DOHH2 (cell line): ENCODE measurements around the gene CREB3L2.
"Not testable (repeated sequence)": the region's sequence is repeated elsewhere in the genome, so short reads cannot be mapped to it uniquely, and the experiment has no call there.

ENCODE experiments used
- H3F3A ChIP-seq: fragments of 200-600 bp; sonication (generic), shearing (Covaris generic); 2 replicates; pipeline ENCODE4 v1.6.0; 2016; ENCODE audit warnings: antibody characterized with exemption, mild to moderate bottlenecking; ENCODE audit not compliant: control insufficient read depth, insufficient read depth
- H3K27ac ChIP-seq: fragments of 200-600 bp; sonication (generic); 2 replicates; pipeline ENCODE4 v1.5.1; 2014; ENCODE audit warnings: low read depth, mild to moderate bottlenecking, low read length, moderate library complexity
- H3K27me3 ChIP-seq: fragments of 200-600 bp; sonication (generic); 2 replicates; pipeline ENCODE4 v1.6.1; 2014; ENCODE audit warnings: mild to moderate bottlenecking, low read length, mixed read lengths; ENCODE audit not compliant: control insufficient read depth
- H3K36me3 ChIP-seq: fragments of 200-600 bp; sonication (generic); 2 replicates; pipeline ENCODE4 v1.6.1; 2014; ENCODE audit warnings: mild to moderate bottlenecking, low read length, moderate library complexity, mixed read lengths; ENCODE audit not compliant: control insufficient read depth
- H3K4me1 ChIP-seq: fragments of 200-600 bp; sonication (generic); 2 replicates; pipeline ENCODE4 v1.6.1; 2014; ENCODE audit warnings: mild to moderate bottlenecking, low read length, mixed read lengths; ENCODE audit not compliant: control insufficient read depth
- H3K4me2 ChIP-seq: fragments of 200-600 bp; sonication (generic); 2 replicates; pipeline ENCODE4 v1.6.0; 2014; ENCODE audit warnings: mild to moderate bottlenecking, low read length, moderate library complexity
- H3K4me3 ChIP-seq: fragments of 200-600 bp; sonication (generic); 2 replicates; pipeline ENCODE4 v1.5.1; 2014; ENCODE audit warnings: mild to moderate bottlenecking, low read length, mixed read lengths
- H3K79me2 ChIP-seq: fragments of 200-600 bp; sonication (generic); 2 replicates; pipeline ENCODE4 v1.6.1; 2014; ENCODE audit warnings: mild to moderate bottlenecking, low read length, mixed read lengths; ENCODE audit not compliant: control insufficient read depth
- H3K9me2 ChIP-seq: fragments of 200-600 bp; sonication (generic); replicated peaks from 2 replicates; pipeline ENCODE4 v1.6.1; 2014; ENCODE audit warnings: mild to moderate bottlenecking, low read length, mixed read lengths; ENCODE audit not compliant: control insufficient read depth
- H3K9me3 ChIP-seq: fragments of 200-600 bp; sonication (generic); 2 replicates; pipeline ENCODE4 v1.6.1; 2014; ENCODE audit warnings: antibody characterized with exemption, low read length, mixed read lengths; ENCODE audit not compliant: control insufficient read depth, insufficient read depth
- H4K20me1 ChIP-seq: fragments of 200-600 bp; sonication (generic); 2 replicates; pipeline ENCODE4 v1.6.0; 2014; ENCODE audit warnings: low read depth, mild to moderate bottlenecking, antibody characterized with exemption, low read length, moderate library complexity; ENCODE audit not compliant: control insufficient read depth, insufficient read depth
- EZH2phosphoT487 ChIP-seq: fragments of 200-600 bp; sonication (generic); IDR thresholded peaks from 2 replicates; pipeline ENCODE4 v1.6.1; 2017; ENCODE audit warnings: borderline replicate concordance, mild to moderate bottlenecking, antibody characterized with exemption, low read length, moderate library complexity, mixed read lengths
- TF ChIP-seq, protein P1 (sequence below): fragments of 200-600 bp; sonication (generic); IDR thresholded peaks from one replicate; pipeline ENCODE4 v1.5.1; 2014; ENCODE audit warnings: antibody characterized with exemption, mild to moderate bottlenecking, low read depth, low read length; ENCODE audit not compliant: poor library complexity, severe bottlenecking

The CREB3L2 gene

DNA sequence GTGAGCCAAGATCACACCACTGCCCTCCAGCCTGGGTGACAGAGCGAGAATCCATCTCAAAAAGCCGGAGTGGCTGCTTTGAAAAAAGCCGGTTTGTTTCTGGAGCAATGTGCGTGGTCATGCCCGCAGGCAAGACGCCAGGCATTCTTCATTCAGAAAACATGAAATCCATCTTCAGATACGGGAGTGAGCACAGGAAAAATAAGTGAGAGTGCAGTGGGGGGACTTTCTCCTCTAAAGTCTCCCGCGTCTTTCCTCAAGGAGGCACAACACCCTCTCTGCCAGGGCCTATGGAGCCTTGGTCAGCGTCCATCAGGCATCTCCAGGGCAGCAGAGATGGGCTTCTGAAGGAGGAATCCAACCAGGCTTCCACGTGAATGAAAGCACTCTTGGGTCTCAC lies 92.8 kb downstream of the CREB3L2 start:
- Histone ChIP-seq H3K27me3 (no peaks in the 10 kb centered on the region), H3K4me3 (no peak overlapping the region), H3K36me3 (no peaks in the 10 kb centered on the region), H3K4me1 (no peaks in the 10 kb centered on the region), H3K9me2 (no peaks in the 10 kb centered on the region), H3K4me2 (no peak overlapping the region), H3K9me3 (no peaks in the 10 kb centered on the region), H3F3A (no peaks in the 10 kb centered on the region), H3K79me2 (no peaks in the 10 kb centered on the region), H3K27ac (no peak overlapping the region), H4K20me1 (no peaks in the 10 kb centered on the region)
- TF ChIP-seq EZH2phosphoT487, result no peak
- TF ChIP-seq, protein P1, sequence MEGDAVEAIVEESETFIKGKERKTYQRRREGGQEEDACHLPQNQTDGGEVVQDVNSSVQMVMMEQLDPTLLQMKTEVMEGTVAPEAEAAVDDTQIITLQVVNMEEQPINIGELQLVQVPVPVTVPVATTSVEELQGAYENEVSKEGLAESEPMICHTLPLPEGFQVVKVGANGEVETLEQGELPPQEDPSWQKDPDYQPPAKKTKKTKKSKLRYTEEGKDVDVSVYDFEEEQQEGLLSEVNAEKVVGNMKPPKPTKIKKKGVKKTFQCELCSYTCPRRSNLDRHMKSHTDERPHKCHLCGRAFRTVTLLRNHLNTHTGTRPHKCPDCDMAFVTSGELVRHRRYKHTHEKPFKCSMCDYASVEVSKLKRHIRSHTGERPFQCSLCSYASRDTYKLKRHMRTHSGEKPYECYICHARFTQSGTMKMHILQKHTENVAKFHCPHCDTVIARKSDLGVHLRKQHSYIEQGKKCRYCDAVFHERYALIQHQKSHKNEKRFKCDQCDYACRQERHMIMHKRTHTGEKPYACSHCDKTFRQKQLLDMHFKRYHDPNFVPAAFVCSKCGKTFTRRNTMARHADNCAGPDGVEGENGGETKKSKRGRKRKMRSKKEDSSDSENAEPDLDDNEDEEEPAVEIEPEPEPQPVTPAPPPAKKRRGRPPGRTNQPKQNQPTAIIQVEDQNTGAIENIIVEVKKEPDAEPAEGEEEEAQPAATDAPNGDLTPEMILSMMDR, result no peak

DNA sequence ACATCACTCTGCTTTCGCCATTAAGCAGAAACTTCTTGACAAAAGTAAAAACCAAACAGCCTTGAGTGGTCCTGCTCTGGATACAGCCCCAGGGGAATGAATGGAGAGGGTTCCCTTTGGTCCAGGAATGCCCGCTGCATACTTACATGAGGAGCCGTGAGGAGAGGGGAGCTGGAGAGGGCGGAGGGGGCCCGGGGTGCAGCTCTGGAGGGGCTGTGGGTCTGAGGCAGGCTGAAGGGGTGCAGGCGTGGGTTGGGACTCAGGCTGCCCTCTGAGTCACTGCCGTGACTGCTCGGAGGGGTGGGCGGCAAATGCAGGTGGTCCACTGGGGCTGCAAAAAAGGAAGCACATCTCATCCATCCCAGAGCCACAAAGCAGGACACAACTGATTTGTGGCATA lies 93.8 kb downstream of the CREB3L2 start:
- no peaks in the 10 kb centered on the region for H3K9me3 ChIP-seq
- no peaks in the 10 kb centered on the region for H3K79me2 ChIP-seq
- no peaks in the 10 kb centered on the region for H3F3A ChIP-seq
- no peak overlapping the region for H3K4me3 ChIP-seq
- H3K9me2 ChIP-seq, result no peaks in the 10 kb centered on the region
- TF ChIP-seq, protein P1, result no peak
- no peak for TF ChIP-seq EZH2phosphoT487
- H3K4me2 ChIP-seq, result no peak overlapping the region
- no peak overlapping the region for H3K27ac ChIP-seq
- no peaks in the 10 kb centered on the region for H4K20me1 ChIP-seq
- H3K36me3 ChIP-seq, result no peaks in the 10 kb centered on the region
- no peaks in the 10 kb centered on the region for H3K4me1 ChIP-seq
- H3K27me3 ChIP-seq, result no peaks in the 10 kb centered on the region

DNA sequence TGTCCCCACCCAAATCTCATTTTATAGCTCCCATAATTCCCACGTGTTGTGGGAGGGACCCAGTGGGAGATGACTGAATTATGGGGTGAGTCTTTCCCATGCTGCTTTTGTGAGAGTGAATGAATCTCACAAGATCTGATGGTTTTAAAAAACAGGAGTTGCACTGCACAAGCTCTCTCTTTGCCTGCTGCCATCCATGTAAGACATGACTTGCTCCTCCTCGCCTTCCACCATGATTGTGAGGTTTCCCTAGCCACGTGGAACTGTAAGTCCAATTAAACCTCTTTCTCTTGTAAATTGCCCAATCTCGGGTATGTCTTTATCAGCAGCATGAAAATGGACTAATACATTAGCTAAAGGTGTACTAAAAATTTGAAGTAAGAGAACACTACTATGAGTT lies 95.2 kb downstream of the CREB3L2 start:
- not testable (repeated sequence) for H3K79me2 ChIP-seq, H3K36me3 ChIP-seq, H3K27ac ChIP-seq, H3K4me2 ChIP-seq, H3K4me1 ChIP-seq, H3F3A ChIP-seq, H3K27me3 ChIP-seq, H4K20me1 ChIP-seq, H3K9me2 ChIP-seq, H3K9me3 ChIP-seq, H3K4me3 ChIP-seq

DNA sequence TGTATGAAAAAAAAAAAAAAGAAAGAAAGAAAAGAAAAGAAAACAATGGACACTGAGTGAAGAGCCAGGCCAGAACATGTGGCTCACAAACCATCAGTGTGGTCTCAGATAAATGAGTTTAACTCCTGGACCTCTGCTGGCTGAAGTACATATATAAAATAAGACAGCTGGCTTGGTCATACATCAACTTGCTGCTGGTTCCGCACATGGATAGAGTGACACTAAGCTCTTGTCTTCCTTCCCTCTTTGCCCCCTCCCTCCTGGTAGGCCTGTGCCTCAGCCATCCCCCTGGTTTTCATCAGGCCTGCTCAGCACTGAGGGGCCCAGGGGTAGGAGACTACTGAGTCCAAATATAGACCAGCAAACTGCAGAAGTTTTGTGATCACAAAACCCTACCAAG lies 97.1 kb downstream of the CREB3L2 start:
- no peaks in the 10 kb centered on the region for H3K4me1 ChIP-seq
- TF ChIP-seq, protein P1, result no peak
- TF ChIP-seq EZH2phosphoT487, result no peak
- no peaks in the 10 kb centered on the region for H4K20me1 ChIP-seq
- H3K9me3 ChIP-seq, result no peaks in the 10 kb centered on the region
- H3K27me3 ChIP-seq, result peaks cover 3% of the 10 kb centered on the region; the same call in 1 of the 2 replicates
- no peaks in the 10 kb centered on the region for H3F3A ChIP-seq
- H3K79me2 ChIP-seq, result no peaks in the 10 kb centered on the region
- H3K36me3 ChIP-seq, result no peaks in the 10 kb centered on the region
- H3K9me2 ChIP-seq, result no peaks in the 10 kb centered on the region
- no peak overlapping the region for H3K27ac ChIP-seq
- H3K4me3 ChIP-seq, result no peak overlapping the region
- H3K4me2 ChIP-seq, result no peak overlapping the region
